Tibial nerve (tissue), 4 donors: Measurements from ENCODE around the gene AUTS2.

Experiments
- EP300 ChIP-seq, 2 donors: sonication (generic); formaldehyde crosslinking; IDR thresholded peaks; one replicate each; pipeline ENCODE4 v1.6.1; 2017; ENCODE audit warnings: antibody characterized with exemption in 2 of 2, mild to moderate bottlenecking in 1 of 2
- TF ChIP-seq, protein P1 (sequence below), 5 experiments: fragments of 200-600 bp in 3 of 5; fragments of 450-650 bp in 2 of 5; sonication (generic) in 3 of 5; IDR thresholded peaks; one replicate each; pipeline ENCODE4 v1.5.1; 2016 to 2019; ENCODE audit warnings: antibody characterized with exemption in 5 of 5, mild to moderate bottlenecking in 3 of 5, moderate library complexity in 2 of 5

DNA sequence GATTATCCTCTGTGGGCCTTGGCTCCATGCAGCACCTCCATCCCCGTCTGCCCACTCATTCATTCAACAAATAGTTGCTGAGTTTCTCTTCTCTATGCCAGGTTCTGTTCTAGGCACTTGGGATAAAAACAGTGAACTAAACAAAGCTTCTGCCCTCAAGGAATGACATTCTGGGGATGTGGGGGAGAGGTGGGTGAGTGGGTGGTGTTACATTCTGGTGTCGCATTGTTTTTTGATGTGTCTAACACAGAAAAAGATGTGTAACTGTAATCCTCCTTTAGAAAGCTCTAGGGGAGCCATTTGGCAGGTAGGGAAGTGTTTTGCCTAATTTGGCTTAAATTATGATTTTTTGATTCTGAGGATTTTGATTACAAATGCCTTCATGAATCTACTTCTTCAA lies 21.4 kb downstream of the AUTS2 start:
- TF ChIP-seq, protein P1, sequence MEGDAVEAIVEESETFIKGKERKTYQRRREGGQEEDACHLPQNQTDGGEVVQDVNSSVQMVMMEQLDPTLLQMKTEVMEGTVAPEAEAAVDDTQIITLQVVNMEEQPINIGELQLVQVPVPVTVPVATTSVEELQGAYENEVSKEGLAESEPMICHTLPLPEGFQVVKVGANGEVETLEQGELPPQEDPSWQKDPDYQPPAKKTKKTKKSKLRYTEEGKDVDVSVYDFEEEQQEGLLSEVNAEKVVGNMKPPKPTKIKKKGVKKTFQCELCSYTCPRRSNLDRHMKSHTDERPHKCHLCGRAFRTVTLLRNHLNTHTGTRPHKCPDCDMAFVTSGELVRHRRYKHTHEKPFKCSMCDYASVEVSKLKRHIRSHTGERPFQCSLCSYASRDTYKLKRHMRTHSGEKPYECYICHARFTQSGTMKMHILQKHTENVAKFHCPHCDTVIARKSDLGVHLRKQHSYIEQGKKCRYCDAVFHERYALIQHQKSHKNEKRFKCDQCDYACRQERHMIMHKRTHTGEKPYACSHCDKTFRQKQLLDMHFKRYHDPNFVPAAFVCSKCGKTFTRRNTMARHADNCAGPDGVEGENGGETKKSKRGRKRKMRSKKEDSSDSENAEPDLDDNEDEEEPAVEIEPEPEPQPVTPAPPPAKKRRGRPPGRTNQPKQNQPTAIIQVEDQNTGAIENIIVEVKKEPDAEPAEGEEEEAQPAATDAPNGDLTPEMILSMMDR (IDR thresholded peaks at IDR 0.05), result no peak
- no peak for TF ChIP-seq EP300 (IDR thresholded peaks at IDR 0.05)
